Trophoblast cell (in vitro differentiated cells and primary cell): Measurements from ENCODE around the gene CCK. TPM values are rescaled to one million over a fixed set of nuclear protein-coding genes. Genes with fewer than 3 reads are reported as not detected.

Experiments used
- DNase-seq, 2 donors: peaks; one replicate each; pipeline ENCODE4 v3.0.0-alpha.2; 2016
- H2AFZ ChIP-seq: 2 replicates; pipeline ENCODE4 v1.6.1; 2013; ENCODE audit warnings: low read length, moderate library complexity, mild to moderate bottlenecking; ENCODE audit not compliant: insufficient read depth, poor library complexity
- H2AK5ac ChIP-seq: 2 replicates; pipeline ENCODE4 v1.6.1; 2013; ENCODE audit warnings: mild to moderate bottlenecking, low read length
- H2BK120ac ChIP-seq: 2 replicates; pipeline ENCODE4 v1.6.1; 2013; ENCODE audit warnings: low read length, mild to moderate bottlenecking, moderate library complexity; ENCODE audit not compliant: insufficient read depth, poor library complexity
- H2BK12ac ChIP-seq: 2 replicates; pipeline ENCODE4 v1.6.1; 2013; ENCODE audit warnings: mild to moderate bottlenecking, low read length, moderate library complexity
- H2BK5ac ChIP-seq: 2 replicates; pipeline ENCODE4 v1.6.1; 2013; ENCODE audit warnings: low read length, low read depth, moderate library complexity, mild to moderate bottlenecking; ENCODE audit not compliant: poor library complexity
- H3K14ac ChIP-seq: 2 replicates; pipeline ENCODE4 v1.6.1; 2013; ENCODE audit warnings: mild to moderate bottlenecking, low read length
- H3K18ac ChIP-seq: 2 replicates; pipeline ENCODE4 v1.6.1; 2013; ENCODE audit warnings: mild to moderate bottlenecking, low read length
- H3K23ac ChIP-seq: 2 replicates; pipeline ENCODE4 v1.6.1; 2013; ENCODE audit warnings: low read length
- H3K27ac ChIP-seq: 2 replicates; pipeline ENCODE4 v1.5.1; 2013; ENCODE audit warnings: low read depth, mild to moderate bottlenecking, inconsistent platforms, low read length, moderate library complexity
- H3K27me3 ChIP-seq: 2 replicates; pipeline ENCODE4 v1.6.1; 2013; ENCODE audit warnings: inconsistent platforms, mild to moderate bottlenecking, low read length, moderate library complexity; ENCODE audit not compliant: insufficient read depth
- H3K36me3 ChIP-seq, 2 experiments: 1 replicate in 1 of 2; 2 replicates in 1 of 2; pipeline ENCODE4 v1.6.1; 2013; ENCODE audit warnings: low read length in 2 of 2, mild to moderate bottlenecking in 2 of 2, moderate library complexity in 1 of 2; ENCODE audit not compliant: insufficient read depth in 2 of 2, control insufficient read depth in 1 of 2
- H3K4ac ChIP-seq: 2 replicates; pipeline ENCODE4 v1.6.1; 2013; ENCODE audit warnings: low read depth, mild to moderate bottlenecking, low read length, moderate library complexity
- H3K4me1 ChIP-seq, 2 experiments: 1 replicate in 1 of 2; 2 replicates in 1 of 2; pipeline ENCODE4 v1.6.1; 2013; ENCODE audit warnings: low read length in 2 of 2, mild to moderate bottlenecking in 2 of 2, moderate library complexity in 1 of 2; ENCODE audit not compliant: insufficient read depth in 2 of 2, control insufficient read depth in 1 of 2
- H3K4me2 ChIP-seq: 2 replicates; pipeline ENCODE4 v1.6.1; 2013; ENCODE audit warnings: inconsistent platforms, mild to moderate bottlenecking, low read length, moderate library complexity
- H3K4me3 ChIP-seq: 2 replicates; pipeline ENCODE4 v1.5.1; 2013; ENCODE audit warnings: mild to moderate bottlenecking, low read depth, low read length, inconsistent platforms
- H3K79me1 ChIP-seq: one replicate; pipeline ENCODE4 v1.6.1; 2013; ENCODE audit warnings: low read length
- H3K79me2 ChIP-seq: 2 replicates; pipeline ENCODE4 v1.6.1; 2013; ENCODE audit warnings: low read length, mild to moderate bottlenecking; ENCODE audit not compliant: control insufficient read depth, insufficient read depth, poor library complexity
- H3K9ac ChIP-seq: 2 replicates; pipeline ENCODE4 v1.6.1; 2013; ENCODE audit warnings: mild to moderate bottlenecking, low read length
- H3K9me3 ChIP-seq: 2 replicates; pipeline ENCODE4 v1.6.1; 2013; ENCODE audit warnings: low read depth, mild to moderate bottlenecking, control low read depth, inconsistent platforms, low read length; ENCODE audit not compliant: insufficient read depth
- H4K12ac ChIP-seq: 2 replicates; pipeline ENCODE4 v1.6.1; 2013; ENCODE audit warnings: low read depth, mild to moderate bottlenecking, low read length, moderate library complexity
- H4K8ac ChIP-seq: 2 replicates; pipeline ENCODE4 v1.6.1; 2013; ENCODE audit warnings: low read depth, mild to moderate bottlenecking, low read length, moderate library complexity
- H4K91ac ChIP-seq: one replicate; pipeline ENCODE4 v1.6.1; 2013; ENCODE audit warnings: low read depth, mild to moderate bottlenecking, low read length, moderate library complexity
- WGBS: extraction: QIAGEN DNeasy Blood & Tissue Kit; methylation state at CpG from one replicate; pipeline ENCODE4 v1.1.7; 2013; ENCODE audit warnings: missing lambda C conversion rate; ENCODE audit not compliant: insufficient read length, insufficient coverage; ENCODE audit errors: extremely low coverage; 5-methylcytosine and 5-hydroxymethylcytosine counted together
- polyA plus RNA-seq: library from polyadenylated mRNA; stranded (reverse); fragments of 200-250 nt; gene quantifications from 2 replicates; pipeline ENCODE4 v1.2.3, GENCODE V29; 2013

CCK gene, protein sequence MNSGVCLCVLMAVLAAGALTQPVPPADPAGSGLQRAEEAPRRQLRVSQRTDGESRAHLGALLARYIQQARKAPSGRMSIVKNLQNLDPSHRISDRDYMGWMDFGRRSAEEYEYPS
- polyA plus RNA-seq: 0.07 TPM in 1 of 2 replicates, not detected in the other

DNA sequence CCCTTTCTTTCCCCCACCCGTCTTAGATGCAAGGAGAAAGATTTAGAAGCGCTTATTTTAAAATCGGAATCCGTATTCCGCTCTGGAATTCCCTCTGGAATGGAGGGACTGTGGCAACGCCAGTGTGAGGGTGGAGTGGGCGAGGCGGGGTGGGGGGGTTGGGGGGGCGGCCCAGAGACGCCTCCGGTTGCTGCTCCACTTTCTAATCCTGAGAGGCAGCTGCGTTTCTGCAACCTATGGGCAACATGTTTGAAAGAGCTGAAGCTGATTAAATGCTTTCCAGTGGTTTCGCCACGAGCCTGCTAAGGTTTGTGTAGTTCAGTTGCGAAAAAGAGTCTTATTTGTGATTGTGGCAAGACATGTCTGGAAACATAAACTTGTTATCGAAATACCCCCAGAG lies at the start of gene CCK:
Gene CCK (minus strand): TSS at position 101 of the 400 bp plus-strand sequence. CDS start 2,555 bp downstream, outside the sequence.
- no peak within 1 kb of the TSS for H2BK12ac ChIP-seq
- H3K9me3 ChIP-seq: peaks cover 14% of the 10 kb centered on the region
- H4K91ac ChIP-seq: no peak within 1 kb of the TSS
- H3K9ac ChIP-seq: no peak within 1 kb of the TSS
- H3K4me2 ChIP-seq: no peak within 1 kb of the TSS
- no peaks in the 10 kb centered on the region for H3K36me3 ChIP-seq
- H3K4me3 ChIP-seq: no peak within 1 kb of the TSS
- H3K4me1 ChIP-seq: peaks cover 2 to 3% of the 10 kb centered on the region in 2 experiments
- H2BK5ac ChIP-seq: no peak within 1 kb of the TSS
- no peak within 1 kb of the TSS for H3K14ac ChIP-seq
- H3K18ac ChIP-seq: no peak within 1 kb of the TSS
- H2AFZ ChIP-seq: no peak within 1 kb of the TSS
- no peak within 1 kb of the TSS for H3K27ac ChIP-seq
- no peaks in the 10 kb centered on the region for H3K79me2 ChIP-seq
- H3K27me3 ChIP-seq: peaks cover 20% of the 10 kb centered on the region
- no peak for DNase-seq
- H2BK120ac ChIP-seq: no peak within 1 kb of the TSS
- H2AK5ac ChIP-seq: no peak within 1 kb of the TSS
- H4K8ac ChIP-seq: no peak within 1 kb of the TSS
- H4K12ac ChIP-seq: no peak within 1 kb of the TSS
- no peak within 1 kb of the TSS for H3K23ac ChIP-seq
- H3K79me1 ChIP-seq: no peaks in the 10 kb centered on the region
- no CpG with 5 or more reads among the region's 16 CpGs for WGBS
- no peak within 1 kb of the TSS for H3K4ac ChIP-seq

DNA sequence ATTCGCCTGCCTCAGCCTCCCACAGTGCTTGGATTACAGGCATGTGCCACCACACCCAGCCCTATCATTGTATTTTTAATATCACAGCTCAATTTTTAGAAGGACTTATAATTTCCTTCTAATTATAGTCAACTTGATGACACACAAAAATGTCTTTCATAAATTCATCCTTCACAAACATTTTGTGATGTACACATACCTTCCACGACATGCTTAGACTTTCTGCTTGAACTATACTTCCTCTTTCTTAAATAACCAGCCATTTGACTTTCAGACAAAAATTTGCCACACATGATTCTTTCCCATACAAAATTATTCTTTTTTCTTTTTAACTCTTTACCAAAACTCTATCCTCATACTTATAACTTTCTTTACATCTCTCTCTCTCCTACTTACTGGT lies 48.4 kb upstream of the CCK start:
- Histone ChIP-seq H3K4me1 (no peaks in the 10 kb centered on the region), H3K9me3 (peaks cover 3% of the 10 kb centered on the region), H3K14ac (no peak overlapping the region), H4K91ac (no peak overlapping the region), H3K9ac (no peak overlapping the region), H3K4me3 (no peak overlapping the region), H4K12ac (no peak overlapping the region), H2BK12ac (no peak overlapping the region), H2AFZ (no peak overlapping the region), H3K18ac (no peak overlapping the region), H2BK5ac (no peak overlapping the region), H3K36me3 (no peaks in the 10 kb centered on the region), H4K8ac (no peak overlapping the region), H3K79me1 (no peaks in the 10 kb centered on the region), H2AK5ac (no peak overlapping the region), H3K79me2 (no peaks in the 10 kb centered on the region), H2BK120ac (no peak overlapping the region), H3K4ac (no peak overlapping the region), H3K4me2 (no peak overlapping the region), H3K27me3 (no peaks in the 10 kb centered on the region), H3K23ac (no peak overlapping the region), H3K27ac (no peak overlapping the region)
- WGBS: no CpG with 5 or more reads among the region's 2 CpGs
- no peak for DNase-seq

DNA sequence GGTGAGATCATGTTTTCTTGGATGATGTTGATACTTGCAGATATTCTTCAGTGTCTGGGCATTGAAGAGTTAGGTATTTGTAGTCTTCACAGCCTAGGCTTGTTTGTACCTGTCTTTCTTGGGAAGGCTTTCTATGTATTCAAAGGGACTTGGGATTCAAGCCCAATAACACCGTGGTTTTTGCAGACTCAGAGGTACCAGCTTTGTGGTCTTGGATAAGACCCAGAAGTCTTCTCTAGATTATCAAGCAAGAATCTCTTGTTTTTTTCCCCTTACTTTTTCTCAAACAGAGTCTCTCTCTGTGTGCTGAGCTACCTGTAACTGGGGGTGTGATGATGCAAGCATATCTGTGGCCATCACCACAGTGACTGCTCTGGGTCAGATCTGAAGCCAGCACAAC lies 42.7 kb upstream of the CCK start:
- no peak overlapping the region for H3K27ac ChIP-seq
- no peak overlapping the region for H2AK5ac ChIP-seq
- H3K79me1 ChIP-seq: no peaks in the 10 kb centered on the region
- H2BK120ac ChIP-seq: no peak overlapping the region
- H3K4me2 ChIP-seq: no peak overlapping the region
- H3K4ac ChIP-seq: no peak overlapping the region
- no peak overlapping the region for H3K18ac ChIP-seq
- H3K79me2 ChIP-seq: no peaks in the 10 kb centered on the region
- no peak overlapping the region for H4K8ac ChIP-seq
- H2BK5ac ChIP-seq: no peak overlapping the region
- no peak overlapping the region for H4K12ac ChIP-seq
- H3K9me3 ChIP-seq: peaks cover 5% of the 10 kb centered on the region
- H3K23ac ChIP-seq: no peak overlapping the region
- no peak overlapping the region for H3K4me3 ChIP-seq
- no peak overlapping the region for H3K14ac ChIP-seq
- no peak overlapping the region for H3K9ac ChIP-seq
- H3K4me1 ChIP-seq: no peaks in the 10 kb centered on the region
- no peaks in the 10 kb centered on the region for H3K27me3 ChIP-seq
- no peaks in the 10 kb centered on the region for H3K36me3 ChIP-seq
- no peak overlapping the region for H2BK12ac ChIP-seq
- H2AFZ ChIP-seq: no peak overlapping the region
- no CpG with 5 or more reads among the region's 1 CpG for WGBS
- H4K91ac ChIP-seq: no peak overlapping the region
- DNase-seq: no peak

DNA sequence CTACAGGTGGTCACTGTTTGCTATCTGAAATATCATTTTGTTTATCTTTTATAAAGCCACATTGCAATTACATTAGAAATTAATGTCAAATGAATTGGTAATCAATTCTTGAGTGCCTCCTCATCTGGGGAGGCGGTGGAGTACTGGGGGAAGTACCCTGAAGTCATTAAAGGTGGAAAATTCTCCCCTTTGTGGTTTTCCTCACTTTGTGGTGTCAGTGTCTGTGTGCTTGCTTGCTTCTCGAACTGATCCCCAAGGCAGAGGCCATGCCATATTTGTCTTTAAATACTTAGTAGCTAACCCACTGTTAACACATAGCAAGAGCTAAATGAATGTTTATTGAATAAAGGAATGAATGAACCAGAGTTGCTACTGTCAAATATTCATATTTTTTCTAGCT lies 40.5 kb upstream of the CCK start:
- Histone ChIP-seq H3K27me3 (no peaks in the 10 kb centered on the region), H3K9me3 (peaks cover 5% of the 10 kb centered on the region), H2BK5ac (no peak overlapping the region), H4K12ac (no peak overlapping the region), H3K4me1 (no peaks in the 10 kb centered on the region), H3K4me2 (no peak overlapping the region), H2BK12ac (no peak overlapping the region), H3K14ac (no peak overlapping the region), H4K91ac (no peak overlapping the region), H3K9ac (no peak overlapping the region), H2AFZ (no peak overlapping the region), H3K79me2 (no peaks in the 10 kb centered on the region), H3K4me3 (no peak overlapping the region), H3K27ac (no peak overlapping the region), H2BK120ac (no peak overlapping the region), H3K18ac (no peak overlapping the region), H3K23ac (no peak overlapping the region), H3K79me1 (no peaks in the 10 kb centered on the region), H4K8ac (no peak overlapping the region), H2AK5ac (no peak overlapping the region), H3K4ac (no peak overlapping the region), H3K36me3 (no peaks in the 10 kb centered on the region)
- no CpG with 5 or more reads among the region's 2 CpGs for WGBS
- no peak for DNase-seq
